ENCODE results near the gene XRN2.

XRN2 gene

DNA sequence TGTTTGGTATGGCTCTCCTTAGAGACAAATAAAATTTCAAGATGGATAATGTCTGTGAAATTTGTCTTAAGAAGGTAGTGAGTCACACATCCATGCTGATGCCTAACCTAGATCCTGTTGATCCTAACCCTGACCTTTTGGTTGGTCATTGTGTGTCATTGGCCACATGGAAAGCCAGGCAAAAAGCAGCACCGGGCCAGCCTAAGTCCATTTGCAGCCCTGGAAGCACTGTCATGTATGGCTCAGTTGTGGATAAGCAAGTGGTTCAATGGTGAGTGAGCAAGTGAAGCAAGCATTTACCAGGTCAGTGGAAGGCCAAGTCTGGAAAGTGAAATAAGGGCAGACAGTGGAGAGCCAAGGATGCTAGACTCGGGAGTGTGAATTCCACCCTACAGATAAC is 12.1 kb upstream of the XRN2 start:
- TF ChIP-seq POLR2AphosphoS5 (IDR thresholded peaks at IDR 0.05; ENCODE audit: low read depth, low read length) (no peak), TAF1 (IDR thresholded peaks at IDR 0.05; ENCODE audit: low read depth, low read length) (no peak), PAX5 (IDR thresholded peaks at IDR 0.05; ENCODE audit: insufficient read depth, low read length, severe bottlenecking) (no peak), POU2F2 (IDR thresholded peaks at IDR 0.05; ENCODE audit: low read depth, low read length) (no peak), POLR2A (IDR thresholded peaks at IDR 0.05; ENCODE audit: low read depth, low read length) (no peak)
- DNase-seq (ENCODE audit: insufficient read length, low spot score) (no peak), FAIRE-seq (no peak)

DNA sequence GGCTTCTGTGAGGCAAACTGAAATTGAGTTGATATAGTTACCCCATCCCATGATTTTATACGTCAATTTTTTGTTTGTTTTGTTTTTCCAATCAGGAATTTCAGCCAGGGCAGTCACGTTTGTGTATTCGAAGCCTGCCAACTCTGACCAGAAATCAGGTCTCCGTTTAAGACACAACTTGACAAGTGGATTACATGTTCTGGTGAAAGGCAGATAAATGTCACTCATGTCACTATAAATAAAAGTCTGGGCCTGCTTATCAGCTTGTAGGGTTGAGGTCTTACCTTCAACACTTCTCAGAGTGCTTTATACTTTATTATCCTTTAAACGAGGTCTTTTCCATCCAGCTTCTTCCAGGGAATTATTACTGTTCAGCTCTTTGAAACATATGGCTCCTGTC is 8.4 kb upstream of the XRN2 start:
- TF ChIP-seq PAX5 (IDR thresholded peaks at IDR 0.05; ENCODE audit: insufficient read depth, low read length, severe bottlenecking) (no peak), POU2F2 (IDR thresholded peaks at IDR 0.05; ENCODE audit: low read depth, low read length) (no peak), TAF1 (IDR thresholded peaks at IDR 0.05; ENCODE audit: low read depth, low read length) (no peak), POLR2A (IDR thresholded peaks at IDR 0.05; ENCODE audit: low read depth, low read length) (no peak), SPI1 (IDR thresholded peaks at IDR 0.05; ENCODE audit: low read depth, low read length) (no peak), POLR2AphosphoS5 (IDR thresholded peaks at IDR 0.05; ENCODE audit: low read depth, low read length) (no peak)
- DNase-seq (ENCODE audit: insufficient read length, low spot score) = no peak
- FAIRE-seq = no peak

DNA sequence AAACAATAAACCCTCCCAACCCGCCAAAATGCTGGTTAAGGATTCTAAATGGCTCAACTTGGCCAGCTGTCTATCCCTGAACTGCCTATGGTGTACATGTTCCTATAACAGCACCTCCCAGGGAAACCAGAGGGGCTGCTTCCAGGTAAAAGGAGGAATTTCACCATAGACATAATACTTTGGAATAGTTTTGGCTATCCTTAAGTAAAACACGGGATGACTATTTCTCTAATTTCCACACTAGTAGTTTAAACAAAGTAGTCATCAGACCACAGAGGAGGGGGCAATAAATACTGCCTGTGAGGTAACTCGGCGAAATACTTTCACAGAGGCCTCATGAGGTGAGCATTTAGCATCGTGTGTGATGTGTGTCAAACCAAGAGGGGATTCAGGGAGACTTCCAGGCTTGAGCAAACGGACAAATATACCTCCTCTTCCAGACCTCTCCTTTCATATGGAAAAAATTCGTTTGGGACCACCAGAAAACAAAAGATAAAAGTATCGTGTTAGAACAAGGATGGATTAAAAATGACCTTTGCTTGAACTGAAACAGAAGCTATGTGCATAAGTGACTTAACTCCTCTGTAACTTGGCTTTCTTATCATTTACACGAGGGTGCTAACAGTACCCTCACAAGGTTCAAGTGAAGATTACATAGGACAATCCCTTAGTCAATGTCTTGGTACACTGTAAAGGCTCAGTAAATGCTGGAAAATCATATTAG is 1.0 kb upstream of the XRN2 start:
- DNase-seq (ENCODE audit: insufficient read length, low spot score) (no peak), FAIRE-seq (peak; percentile 66)
- no peak for TF ChIP-seq POLR2AphosphoS5 (IDR thresholded peaks at IDR 0.05; ENCODE audit: low read depth, low read length)
- TF ChIP-seq PAX5 (IDR thresholded peaks at IDR 0.05; ENCODE audit: insufficient read depth, low read length, severe bottlenecking) = no peak
- no peak for TF ChIP-seq TAF1 (IDR thresholded peaks at IDR 0.05; ENCODE audit: low read depth, low read length)
- TF ChIP-seq POLR2A (IDR thresholded peaks at IDR 0.05; ENCODE audit: low read depth, low read length) = no peak
- no peak for TF ChIP-seq POU2F2 (IDR thresholded peaks at IDR 0.05; ENCODE audit: low read depth, low read length)
- TF ChIP-seq SPI1 (IDR thresholded peaks at IDR 0.05; ENCODE audit: low read depth, low read length) = no peak

DNA sequence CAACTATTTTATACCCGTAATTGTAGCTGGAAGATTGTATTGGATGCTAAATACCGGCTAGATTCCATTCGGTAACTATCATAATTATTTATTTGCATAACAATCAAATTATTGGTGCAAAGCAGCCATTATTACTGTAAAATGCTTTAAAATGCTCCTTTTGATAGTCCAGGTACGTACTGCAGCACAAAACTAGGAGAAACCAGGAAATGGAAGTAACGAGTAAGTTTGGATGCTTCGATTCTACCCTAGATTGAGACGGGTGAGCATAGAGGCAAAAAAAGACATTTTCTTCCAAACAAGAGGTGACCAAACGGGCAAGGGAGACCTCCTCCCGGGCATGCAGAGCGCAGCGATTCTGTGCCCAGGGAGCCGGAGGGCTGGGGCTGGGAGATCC is 469 bp upstream of the XRN2 start:
- TF ChIP-seq PAX5 (IDR thresholded peaks at IDR 0.05; ENCODE audit: insufficient read depth, low read length, severe bottlenecking) = no peak
- TF ChIP-seq SPI1 (IDR thresholded peaks at IDR 0.05; ENCODE audit: low read depth, low read length) = no peak
- no peak for TF ChIP-seq TAF1 (IDR thresholded peaks at IDR 0.05; ENCODE audit: low read depth, low read length)
- no peak for TF ChIP-seq POLR2AphosphoS5 (IDR thresholded peaks at IDR 0.05; ENCODE audit: low read depth, low read length)
- TF ChIP-seq POU2F2 (IDR thresholded peaks at IDR 0.05; ENCODE audit: low read depth, low read length) = no peak
- no peak for TF ChIP-seq POLR2A (IDR thresholded peaks at IDR 0.05; ENCODE audit: low read depth, low read length)
- DNase-seq (ENCODE audit: insufficient read length, low spot score) = no peak
- no peak for FAIRE-seq

DNA sequence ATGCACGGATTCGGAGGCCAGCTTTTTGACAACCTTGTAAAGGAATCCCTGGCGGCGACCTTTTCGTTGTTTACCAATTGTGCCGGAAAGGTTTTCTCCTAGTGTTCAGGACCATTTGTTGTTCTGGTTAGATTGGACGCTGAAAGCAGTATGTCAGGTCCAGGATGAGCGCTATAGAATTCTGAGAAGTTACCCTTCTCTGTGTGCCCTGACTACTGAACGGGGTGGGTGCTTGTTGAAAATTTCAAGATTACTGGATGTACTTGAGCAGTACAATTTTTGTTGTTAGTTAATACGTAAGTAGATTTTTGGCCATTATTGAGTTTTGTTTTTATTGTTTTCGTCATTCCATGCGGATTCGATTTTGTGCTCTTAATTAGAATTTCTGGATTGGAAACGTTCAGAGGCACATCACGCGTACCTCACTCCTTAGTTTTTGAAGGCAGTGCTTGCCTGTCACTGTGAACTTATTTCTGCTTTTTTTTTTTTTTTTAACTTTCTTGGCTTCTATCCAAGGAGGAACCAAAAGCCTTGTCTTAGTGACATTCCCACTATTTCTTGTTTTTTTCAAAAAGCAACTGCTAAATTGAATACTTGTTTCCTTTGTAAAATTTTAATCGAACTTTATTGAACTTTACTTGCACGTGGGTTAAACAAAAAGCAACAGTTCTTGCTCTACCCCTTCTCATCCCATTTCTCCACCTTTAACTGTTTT is 898 bp downstream of the XRN2 start:
- DNase-seq (ENCODE audit: insufficient read length, low spot score) (no peak), FAIRE-seq (no peak)
- no peak for TF ChIP-seq SPI1 (IDR thresholded peaks at IDR 0.05; ENCODE audit: low read depth, low read length)
- no peak for TF ChIP-seq TAF1 (IDR thresholded peaks at IDR 0.05; ENCODE audit: low read depth, low read length)
- TF ChIP-seq POLR2A (IDR thresholded peaks at IDR 0.05; ENCODE audit: low read depth, low read length) = no peak
- no peak for TF ChIP-seq PAX5 (IDR thresholded peaks at IDR 0.05; ENCODE audit: insufficient read depth, low read length, severe bottlenecking)

DNA sequence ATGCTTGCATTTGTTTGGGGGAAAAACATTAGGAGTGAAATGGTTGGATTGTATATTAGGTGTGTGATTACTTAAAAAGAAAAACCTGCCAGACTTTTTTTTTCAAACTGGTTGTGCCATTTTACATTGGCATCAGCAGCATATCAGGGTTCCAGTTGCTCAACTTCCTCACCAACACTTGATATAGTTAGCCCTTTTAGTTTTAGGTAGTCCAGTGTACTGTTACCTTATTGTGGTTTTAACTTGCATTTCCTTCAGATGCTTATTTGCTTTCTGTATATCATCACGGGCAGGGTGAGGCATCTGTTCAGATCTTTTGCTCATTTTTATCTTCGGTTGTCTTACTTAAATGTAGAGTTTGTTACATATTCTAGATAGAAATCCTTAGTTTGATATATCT is 5.2 kb downstream of the XRN2 start:
- no peak for FAIRE-seq
- no peak for DNase-seq (ENCODE audit: insufficient read length, low spot score)
- TF ChIP-seq POLR2AphosphoS5 (IDR thresholded peaks at IDR 0.05; ENCODE audit: low read depth, low read length) (no peak), POU2F2 (IDR thresholded peaks at IDR 0.05; ENCODE audit: low read depth, low read length) (no peak), TAF1 (IDR thresholded peaks at IDR 0.05; ENCODE audit: low read depth, low read length) (no peak), POLR2A (IDR thresholded peaks at IDR 0.05; ENCODE audit: low read depth, low read length) (no peak), SPI1 (IDR thresholded peaks at IDR 0.05; ENCODE audit: low read depth, low read length) (no peak), PAX5 (IDR thresholded peaks at IDR 0.05; ENCODE audit: insufficient read depth, low read length, severe bottlenecking) (no peak)

DNA sequence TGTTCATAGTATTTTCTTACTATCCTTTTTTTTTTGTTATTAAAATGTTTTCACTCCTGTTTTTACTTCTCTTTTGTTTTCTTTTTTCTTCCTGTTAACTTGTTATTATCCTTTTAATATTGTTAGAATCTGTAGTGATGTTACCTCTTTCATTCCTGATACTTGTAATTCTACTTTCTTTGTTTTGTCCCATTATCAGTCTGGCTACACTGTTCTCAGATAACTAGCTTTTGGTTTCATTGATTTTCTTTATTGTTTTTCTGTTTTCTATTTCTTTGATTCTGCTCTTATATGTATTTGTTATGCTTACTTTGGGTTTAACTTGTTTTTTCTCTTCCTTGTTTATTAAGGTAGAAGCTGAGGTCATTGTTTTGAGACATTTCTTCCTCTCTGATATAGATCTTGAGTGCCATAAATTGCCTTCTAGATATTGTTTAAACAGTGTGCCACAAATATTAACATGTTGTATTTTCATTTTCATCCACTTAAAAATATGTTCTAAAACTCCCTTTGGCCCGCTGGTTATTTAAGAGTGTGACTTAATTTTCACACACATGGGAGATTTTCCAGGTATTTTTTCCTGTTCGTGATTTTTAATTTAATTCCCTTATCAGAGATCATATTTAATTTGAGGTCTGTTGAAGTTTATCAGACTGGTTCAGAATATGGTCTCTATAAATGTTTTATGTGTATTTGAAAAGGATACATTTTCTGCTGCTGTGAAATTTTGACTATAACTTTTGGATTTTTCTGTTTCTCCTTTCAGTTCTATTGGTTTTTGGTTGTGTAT is 6.7 kb downstream of the XRN2 start:
- DNase-seq (ENCODE audit: insufficient read length, low spot score) (no peak), FAIRE-seq (no peak)
- TF ChIP-seq SPI1 (IDR thresholded peaks at IDR 0.05; ENCODE audit: low read depth, low read length) (no peak), TAF1 (IDR thresholded peaks at IDR 0.05; ENCODE audit: low read depth, low read length) (no peak), POLR2A (IDR thresholded peaks at IDR 0.05; ENCODE audit: low read depth, low read length) (no peak), PAX5 (IDR thresholded peaks at IDR 0.05; ENCODE audit: insufficient read depth, low read length, severe bottlenecking) (no peak), POLR2AphosphoS5 (IDR thresholded peaks at IDR 0.05; ENCODE audit: low read depth, low read length) (no peak), POU2F2 (IDR thresholded peaks at IDR 0.05; ENCODE audit: low read depth, low read length) (no peak)

DNA sequence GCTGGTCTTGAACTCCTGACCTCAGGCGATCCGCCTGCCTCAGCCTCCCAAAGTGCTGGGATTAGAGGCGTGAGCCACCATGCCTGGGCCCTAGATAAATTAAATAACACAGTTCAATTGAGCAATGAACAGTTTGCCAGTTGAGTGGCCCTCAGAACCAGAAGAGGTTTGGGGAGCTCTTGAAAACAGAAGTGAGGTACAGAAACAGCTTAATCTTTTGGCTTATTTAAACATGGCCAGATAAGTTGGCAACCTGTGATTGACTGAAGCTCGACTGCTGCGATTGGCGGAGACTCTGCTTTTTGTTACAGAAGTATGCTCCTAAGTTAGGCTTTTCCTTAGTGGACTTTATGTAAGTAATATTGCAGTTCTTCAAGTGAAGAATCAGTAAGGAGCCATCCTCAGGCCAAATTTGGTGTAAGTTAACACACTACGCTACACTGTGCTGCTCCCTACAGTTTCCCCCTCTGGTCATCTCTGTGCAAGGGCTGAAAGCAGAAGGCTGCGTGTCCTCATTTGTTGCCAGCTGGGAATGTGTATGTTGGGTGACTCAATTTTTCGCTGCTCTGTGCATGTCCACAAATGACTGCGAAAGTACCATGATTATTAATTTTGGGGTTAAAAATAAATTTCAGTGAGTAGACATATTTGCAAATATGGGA is 9.8 kb downstream of the XRN2 start:
- DNase-seq (ENCODE audit: insufficient read length, low spot score) (no peak), FAIRE-seq (no peak)
- no peak for TF ChIP-seq SPI1 (IDR thresholded peaks at IDR 0.05; ENCODE audit: low read depth, low read length)
- no peak for TF ChIP-seq POU2F2 (IDR thresholded peaks at IDR 0.05; ENCODE audit: low read depth, low read length)
- no peak for TF ChIP-seq POLR2AphosphoS5 (IDR thresholded peaks at IDR 0.05; ENCODE audit: low read depth, low read length)
- TF ChIP-seq POLR2A (IDR thresholded peaks at IDR 0.05; ENCODE audit: low read depth, low read length) = no peak
- TF ChIP-seq PAX5 (IDR thresholded peaks at IDR 0.05; ENCODE audit: insufficient read depth, low read length, severe bottlenecking) = no peak
- TF ChIP-seq TAF1 (IDR thresholded peaks at IDR 0.05; ENCODE audit: low read depth, low read length) = no peak
